Measurements from ENCODE around the gene CCNK. TPM values are rescaled to one million over a fixed set of nuclear protein-coding genes. Genes with fewer than 3 reads are reported as not detected.

Gene CCNK
- total RNA-seq, 2 experiments from 2014 or later: 90.7 to 99.0 TPM

DNA sequence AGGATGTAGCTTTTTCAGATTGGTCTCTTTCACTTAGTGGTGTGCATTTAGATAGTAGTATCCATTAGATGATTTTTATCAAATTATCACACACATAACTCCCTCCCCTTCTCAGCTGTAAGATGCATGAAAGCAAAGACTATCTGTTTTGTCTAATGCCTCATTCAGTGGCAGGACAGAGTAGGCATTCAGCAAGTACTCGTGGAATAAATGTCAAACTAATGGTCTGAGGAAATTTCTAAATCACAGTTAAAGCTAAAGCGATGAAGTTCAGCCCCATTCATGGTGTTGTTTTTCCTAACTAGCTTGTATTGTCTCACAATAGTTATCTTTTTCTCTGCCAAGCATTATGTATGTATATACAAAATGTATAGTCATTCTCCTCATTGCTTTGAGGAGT, 16.1 kb downstream of the CCNK start:
- no peak for DNase-seq
- intact Hi-C loops (cut with micrococcal nuclease): no loop called here
- no peaks in the 10 kb centered on the region for H3K27me3 Mint-ChIP-seq (ENCODE audit: low read depth)
- H3K36me3 Mint-ChIP-seq (ENCODE audit: low read depth): peaks cover 28% of the 10 kb centered on the region
- no peak overlapping the region for H3K4me3 Mint-ChIP-seq
- CTCF ChIA-PET: no interaction called here
- H3K27ac Mint-ChIP-seq: no peak overlapping the region
- H3K9me3 Mint-ChIP-seq: no peaks in the 10 kb centered on the region
- no peaks in the 10 kb centered on the region for H3K4me1 Mint-ChIP-seq (ENCODE audit: low read depth)

DNA sequence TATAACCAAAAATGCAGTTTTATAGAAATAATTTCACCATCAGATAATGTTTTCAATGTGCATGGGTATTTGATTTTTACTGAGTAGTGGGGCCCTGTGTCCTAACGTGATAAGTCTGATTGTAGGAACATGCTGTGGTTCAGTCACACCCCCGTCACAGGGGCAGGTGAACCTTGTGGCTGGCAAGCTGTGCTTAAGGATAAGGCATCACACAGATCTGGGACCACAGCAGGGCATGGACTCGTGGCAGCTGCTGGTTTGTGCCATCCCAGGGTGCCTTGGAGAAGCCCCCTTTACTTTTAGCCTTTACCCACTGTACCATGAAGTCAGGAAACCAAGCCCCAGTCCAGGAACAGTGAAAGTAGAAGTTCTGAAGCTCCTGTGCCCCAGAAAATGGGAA, 16.7 kb downstream of the CCNK start:
- peaks cover 28% of the 10 kb centered on the region for H3K36me3 Mint-ChIP-seq (ENCODE audit: low read depth)
- H3K4me3 Mint-ChIP-seq: no peak overlapping the region
- no peaks in the 10 kb centered on the region for H3K27me3 Mint-ChIP-seq (ENCODE audit: low read depth)
- CTCF ChIA-PET: no interaction called here
- no peak overlapping the region for H3K27ac Mint-ChIP-seq
- intact Hi-C loops (cut with micrococcal nuclease): no loop called here
- no peaks in the 10 kb centered on the region for H3K4me1 Mint-ChIP-seq (ENCODE audit: low read depth)
- no peaks in the 10 kb centered on the region for H3K9me3 Mint-ChIP-seq
- DNase-seq: no peak

DNA sequence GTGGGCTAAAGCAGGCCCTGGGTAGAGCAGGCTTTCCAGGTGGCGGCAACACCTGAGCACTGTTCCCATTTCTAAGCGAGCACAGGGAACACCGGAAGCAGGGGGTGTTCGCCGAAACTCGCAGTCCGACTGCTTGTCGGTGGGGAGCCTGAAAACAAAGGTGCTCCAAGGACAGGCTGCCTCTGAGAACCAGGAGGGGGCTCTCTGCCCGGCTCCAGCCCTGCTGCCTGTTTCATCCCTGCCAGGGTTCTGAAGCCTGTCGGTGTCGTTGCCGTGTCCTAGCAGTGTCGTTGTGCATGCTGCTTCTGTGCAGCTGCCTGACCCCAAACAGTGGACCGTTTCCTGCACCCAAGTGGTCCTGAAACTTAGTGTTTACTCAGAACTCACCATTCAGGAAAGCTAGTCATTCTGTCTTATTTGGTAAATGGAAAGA, 21.8 kb downstream of the CCNK start:
- no peaks in the 10 kb centered on the region for H3K9me3 Mint-ChIP-seq
- no peaks in the 10 kb centered on the region for H3K27me3 Mint-ChIP-seq (ENCODE audit: low read depth)
- intact Hi-C loops (cut with micrococcal nuclease): no loop called here
- DNase-seq: no peak
- CTCF ChIA-PET: interaction anchor here (0.7 to 1.2 kb wide), 2 partner anchors 126 to 317 kb away, joined by 3 read pairs; no protein-coding TSS in a partner anchor
- no peak overlapping the region for H3K4me3 Mint-ChIP-seq
- H3K27ac Mint-ChIP-seq: peak overlapping the region; percentile 35
- H3K36me3 Mint-ChIP-seq (ENCODE audit: low read depth): peaks cover 32% of the 10 kb centered on the region
- H3K4me1 Mint-ChIP-seq (ENCODE audit: low read depth): no peaks in the 10 kb centered on the region

GRCh38 chr14:99503848-99504453, 22.7 kb downstream of the CCNK start:
- Mint-ChIP-seq H3K36me3 (ENCODE audit: low read depth) (peaks cover 35% of the 10 kb centered on the region), H3K27ac (peak overlapping the region; percentile 50), H3K9me3 (no peaks in the 10 kb centered on the region), H3K4me1 (ENCODE audit: low read depth) (no peaks in the 10 kb centered on the region), H3K4me3 (no peak overlapping the region), H3K27me3 (ENCODE audit: low read depth) (no peaks in the 10 kb centered on the region)
- DNase-seq: no peak
- CTCF ChIA-PET: interaction anchor here (1.2 kb wide), 1 partner anchor 125 kb away, joined by 3 read pairs; no protein-coding TSS in a partner anchor
- intact Hi-C loops (cut with micrococcal nuclease): no loop called here

GRCh38 chr14:99505089-99505488, 23.9 kb downstream of the CCNK start:
- Mint-ChIP-seq H3K27me3 (ENCODE audit: low read depth) (no peaks in the 10 kb centered on the region), H3K36me3 (ENCODE audit: low read depth) (peaks cover 41% of the 10 kb centered on the region), H3K4me3 (no peak overlapping the region), H3K9me3 (no peaks in the 10 kb centered on the region), H3K4me1 (ENCODE audit: low read depth) (no peaks in the 10 kb centered on the region), H3K27ac (peak overlapping the region; percentile 13)
- intact Hi-C loops (cut with micrococcal nuclease): no loop called here
- CTCF ChIA-PET: no interaction called here
- DNase-seq: no peak

- Mint-ChIP-seq H3K4me1 (ENCODE audit: low read depth) (no peaks in the 10 kb centered on the region), H3K27ac (no peak overlapping the region), H3K4me3 (no peak overlapping the region), H3K36me3 (ENCODE audit: low read depth) (peaks cover 40% of the 10 kb centered on the region), H3K27me3 (ENCODE audit: low read depth) (no peaks in the 10 kb centered on the region), H3K9me3 (no peaks in the 10 kb centered on the region)
- intact Hi-C loops (cut with micrococcal nuclease): no loop called here
- no peak for DNase-seq
- CTCF ChIA-PET: no interaction called here
These were observed 25.1 kb downstream of the CCNK start for GRCh38 chr14:99506276-99506675.

GRCh38 chr14:99507860-99508640, 26.8 kb downstream of the CCNK start:
- Mint-ChIP-seq H3K9me3 (no peaks in the 10 kb centered on the region), H3K4me3 (no peak overlapping the region), H3K4me1 (ENCODE audit: low read depth) (no peaks in the 10 kb centered on the region), H3K36me3 (ENCODE audit: low read depth) (peaks cover 34% of the 10 kb centered on the region), H3K27ac (no peak overlapping the region), H3K27me3 (ENCODE audit: low read depth) (no peaks in the 10 kb centered on the region)
- DNase-seq: no peak
- CTCF ChIA-PET: interaction anchor here (0.6 kb wide), 1 partner anchor 146 kb away, joined by 3 read pairs; no protein-coding TSS in a partner anchor
- intact Hi-C loops (cut with micrococcal nuclease): no loop called here

- H3K4me3 Mint-ChIP-seq: no peak overlapping the region
- H3K27ac Mint-ChIP-seq: no peak overlapping the region
- peaks cover 29% of the 10 kb centered on the region for H3K36me3 Mint-ChIP-seq (ENCODE audit: low read depth)
- intact Hi-C loops (cut with micrococcal nuclease): no loop called here
- DNase-seq: no peak
- no peaks in the 10 kb centered on the region for H3K4me1 Mint-ChIP-seq (ENCODE audit: low read depth)
- CTCF ChIA-PET: no interaction called here
- no peaks in the 10 kb centered on the region for H3K9me3 Mint-ChIP-seq
- no peaks in the 10 kb centered on the region for H3K27me3 Mint-ChIP-seq (ENCODE audit: low read depth)
These were observed 27.9 kb downstream of the CCNK start for GRCh38 chr14:99508896-99509629.

GRCh38 chr14:99509871-99510555, 28.8 kb downstream of the CCNK start:
- no peak overlapping the region for H3K27ac Mint-ChIP-seq
- peaks cover 22% of the 10 kb centered on the region for H3K36me3 Mint-ChIP-seq (ENCODE audit: low read depth)
- H3K9me3 Mint-ChIP-seq: no peaks in the 10 kb centered on the region
- CTCF ChIA-PET: no interaction called here
- DNase-seq: no peak
- H3K4me3 Mint-ChIP-seq: no peak overlapping the region
- intact Hi-C loops (cut with micrococcal nuclease): no loop called here
- no peaks in the 10 kb centered on the region for H3K4me1 Mint-ChIP-seq (ENCODE audit: low read depth)
- no peaks in the 10 kb centered on the region for H3K27me3 Mint-ChIP-seq (ENCODE audit: low read depth)

DNA sequence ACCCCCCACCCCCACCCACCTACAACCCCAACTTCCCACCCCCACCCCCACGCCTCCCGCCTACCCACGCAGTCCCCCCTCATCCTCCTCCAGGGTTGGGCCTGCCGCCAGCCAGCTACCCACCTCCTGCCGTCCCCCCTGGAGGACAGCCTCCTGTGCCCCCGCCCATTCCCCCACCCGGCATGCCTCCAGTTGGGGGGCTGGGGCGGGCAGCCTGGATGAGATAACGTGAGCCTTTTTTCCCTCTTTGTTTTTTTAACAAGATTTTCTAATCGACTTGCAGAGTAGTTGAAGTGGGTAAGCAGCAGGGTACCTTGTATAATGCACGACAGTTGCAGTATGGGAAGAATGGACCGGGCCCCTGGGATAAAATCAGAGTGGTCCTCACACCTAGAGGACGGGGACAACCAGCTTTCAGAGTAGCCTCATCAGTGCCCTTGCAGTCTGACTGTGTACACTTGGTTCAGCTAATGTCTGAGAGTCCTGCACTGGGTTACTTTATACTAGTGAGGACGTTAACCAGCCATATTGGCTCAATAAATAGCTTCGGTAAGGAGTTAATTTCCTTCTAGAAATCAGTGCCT, 29.4 kb downstream of the CCNK start:
- Mint-ChIP-seq H3K4me1 (ENCODE audit: low read depth) (no peaks in the 10 kb centered on the region), H3K36me3 (ENCODE audit: low read depth) (peaks cover 18% of the 10 kb centered on the region)
- intact Hi-C loops (cut with micrococcal nuclease): no loop called here

GRCh38 chr14:99511421-99512109, 30.4 kb downstream of the CCNK start:
- Mint-ChIP-seq H3K4me1 (ENCODE audit: low read depth) (no peaks in the 10 kb centered on the region), H3K4me3 (no peak overlapping the region), H3K9me3 (no peaks in the 10 kb centered on the region), H3K27ac (peak overlapping the region; percentile 41), H3K36me3 (ENCODE audit: low read depth) (peaks cover 15% of the 10 kb centered on the region), H3K27me3 (ENCODE audit: low read depth) (no peaks in the 10 kb centered on the region)
- no peak for DNase-seq
- CTCF ChIA-PET: interaction anchor here (0.6 to 1.9 kb wide), 3 partner anchors 10 to 117 kb away, joined by 3 to 4 read pairs (median 3); no protein-coding TSS in a partner anchor
- intact Hi-C loops (cut with micrococcal nuclease): no loop called here

More for the DNA sequence above, 29.4 kb downstream of the CCNK start:
- no peak for DNase-seq
- H3K27me3 Mint-ChIP-seq (ENCODE audit: low read depth): no peaks in the 10 kb centered on the region
- H3K9me3 Mint-ChIP-seq: no peaks in the 10 kb centered on the region
- no peak overlapping the region for H3K4me3 Mint-ChIP-seq
- no peak overlapping the region for H3K27ac Mint-ChIP-seq
- CTCF ChIA-PET: interaction anchor here (1.2 kb wide), 1 partner anchor 118 kb away, joined by 3 read pairs; no protein-coding TSS in a partner anchor

Data from activated naive CD4-positive, alpha-beta T cell treated with anti-CD3 and anti-CD28 coated beads for 36 hours (primary cell).